Measurements from ENCODE around the gene C1QTNF4.

- TF ChIP-seq CTCF (IDR thresholded peaks at IDR 0.05): no peak
- no peak for TF ChIP-seq POLR2A (IDR thresholded peaks at IDR 0.05)
Measured at GRCh38 chr11:47539681-47540039, 54.6 kb downstream of the C1QTNF4 start.

Data from Peyer's patch (tissue), 4 donors.